ENCODE results near the gene CANX. TPM values are rescaled to one million over a fixed set of nuclear protein-coding genes. Genes with fewer than 3 reads are reported as not detected.

Gene CANX
- total RNA-seq, 1 donor from 2014 or later = 403 TPM

- Histone ChIP-seq H3K9ac (no peak overlapping the region), H4K20me1 (ENCODE audit: low read depth) (peaks cover 17% of the 10 kb centered on the region), H3F3A (ENCODE audit: low read depth) (peaks cover 68% of the 10 kb centered on the region), H3K4me3 (no peak overlapping the region), H3K79me2 (ENCODE audit: low read depth) (peaks cover 16% of the 10 kb centered on the region), H3K4me1 (peaks cover 6% of the 10 kb centered on the region), H3K27me3 (no peaks in the 10 kb centered on the region), H3K4me2 (no peak overlapping the region), H3K36me3 (peaks cover 37% of the 10 kb centered on the region), H3K9me3 (ENCODE audit: low read depth) (no peaks in the 10 kb centered on the region), H3K27ac (no peak overlapping the region), H2AFZ (replicated peaks) (no peak overlapping the region)
- H3K4me1 Mint-ChIP-seq = peaks cover 12% of the 10 kb centered on the region
- TF ChIP-seq EZH2phosphoT487 (IDR thresholded peaks at IDR 0.05) (no peak), EZH2 (IDR thresholded peaks at IDR 0.05) (no peak), CTCF (IDR thresholded peaks at IDR 0.05) (no peak)
- H3K36me3 Mint-ChIP-seq = peaks cover 17% of the 10 kb centered on the region
- peaks cover 6% of the 10 kb centered on the region for H3K27me3 Mint-ChIP-seq (ENCODE audit: insufficient read depth, low read depth)
- no peaks in the 10 kb centered on the region for H3K9me3 Mint-ChIP-seq
- H3K4me3 Mint-ChIP-seq = no peak overlapping the region
- no peak for DNase-seq (ENCODE audit: low spot score)
- no peak overlapping the region for H3K27ac Mint-ChIP-seq
These were observed 30.5 kb downstream of the CANX start for GRCh38 chr5:179729303-179729702.

- Histone ChIP-seq H3K4me3 (no peak overlapping the region), H3K27me3 (no peaks in the 10 kb centered on the region), H3K4me1 (peaks cover 7% of the 10 kb centered on the region), H3K9ac (no peak overlapping the region), H3K4me2 (no peak overlapping the region), H3K36me3 (peaks cover 33% of the 10 kb centered on the region), H3K79me2 (ENCODE audit: low read depth) (peaks cover 20% of the 10 kb centered on the region), H3K9me3 (ENCODE audit: low read depth) (no peaks in the 10 kb centered on the region), H3K27ac (no peak overlapping the region), H4K20me1 (ENCODE audit: low read depth) (peaks cover 21% of the 10 kb centered on the region), H2AFZ (replicated peaks) (no peak overlapping the region), H3F3A (ENCODE audit: low read depth) (peaks cover 68% of the 10 kb centered on the region)
- peaks cover 16% of the 10 kb centered on the region for H3K4me1 Mint-ChIP-seq
- H3K27ac Mint-ChIP-seq = no peak overlapping the region
- no peak overlapping the region for H3K4me3 Mint-ChIP-seq
- H3K27me3 Mint-ChIP-seq (ENCODE audit: insufficient read depth, low read depth) = peaks cover 8% of the 10 kb centered on the region
- no peak for TF ChIP-seq EZH2 (IDR thresholded peaks at IDR 0.05)
- TF ChIP-seq EZH2phosphoT487 (IDR thresholded peaks at IDR 0.05) = no peak
- TF ChIP-seq CTCF (IDR thresholded peaks at IDR 0.05) = no peak
- H3K36me3 Mint-ChIP-seq = peaks cover 15% of the 10 kb centered on the region
- no peaks in the 10 kb centered on the region for H3K9me3 Mint-ChIP-seq
- no peak for DNase-seq (ENCODE audit: low spot score)
These were observed 31.0 kb downstream of the CANX start for GRCh38 chr5:179729727-179730126.

GRCh38 chr5:179730356-179730755, 31.6 kb downstream of the CANX start:
- no peaks in the 10 kb centered on the region for H3K9me3 Mint-ChIP-seq
- H3K27me3 ChIP-seq = no peaks in the 10 kb centered on the region
- no peak overlapping the region for H3K4me2 ChIP-seq
- no peak overlapping the region for H3K27ac ChIP-seq
- no peak overlapping the region for H3K9ac ChIP-seq
- peaks cover 68% of the 10 kb centered on the region for H3F3A ChIP-seq (ENCODE audit: low read depth)
- no peak overlapping the region for H2AFZ ChIP-seq (replicated peaks)
- H3K4me3 Mint-ChIP-seq = no peak overlapping the region
- H3K4me1 Mint-ChIP-seq = peaks cover 18% of the 10 kb centered on the region
- no peak for DNase-seq (ENCODE audit: low spot score)
- no peak overlapping the region for H3K27ac Mint-ChIP-seq
- H3K4me3 ChIP-seq = no peak overlapping the region
- peaks cover 27% of the 10 kb centered on the region for H3K79me2 ChIP-seq (ENCODE audit: low read depth)
- H3K4me1 ChIP-seq = peaks cover 7% of the 10 kb centered on the region
- peaks cover 28% of the 10 kb centered on the region for H4K20me1 ChIP-seq (ENCODE audit: low read depth)
- H3K27me3 Mint-ChIP-seq (ENCODE audit: insufficient read depth, low read depth) = peaks cover 8% of the 10 kb centered on the region
- H3K36me3 Mint-ChIP-seq = peaks cover 15% of the 10 kb centered on the region
- H3K9me3 ChIP-seq (ENCODE audit: low read depth) = no peaks in the 10 kb centered on the region
- TF ChIP-seq EZH2phosphoT487 (IDR thresholded peaks at IDR 0.05) (no peak), CTCF (IDR thresholded peaks at IDR 0.05) (no peak), EZH2 (IDR thresholded peaks at IDR 0.05) (no peak)
- peaks cover 27% of the 10 kb centered on the region for H3K36me3 ChIP-seq
